Measurements from ENCODE around the gene FAM20C. TPM values are rescaled to one million over a fixed set of nuclear protein-coding genes. Genes with fewer than 3 reads are reported as not detected.

FAM20C gene
- total and polyA plus RNA-seq, 10 of the 15 experiments (the other 5 are each of a cell fraction or from before 2014, with no cell fraction given), result 0.44 TPM; not detected in 9

DNA sequence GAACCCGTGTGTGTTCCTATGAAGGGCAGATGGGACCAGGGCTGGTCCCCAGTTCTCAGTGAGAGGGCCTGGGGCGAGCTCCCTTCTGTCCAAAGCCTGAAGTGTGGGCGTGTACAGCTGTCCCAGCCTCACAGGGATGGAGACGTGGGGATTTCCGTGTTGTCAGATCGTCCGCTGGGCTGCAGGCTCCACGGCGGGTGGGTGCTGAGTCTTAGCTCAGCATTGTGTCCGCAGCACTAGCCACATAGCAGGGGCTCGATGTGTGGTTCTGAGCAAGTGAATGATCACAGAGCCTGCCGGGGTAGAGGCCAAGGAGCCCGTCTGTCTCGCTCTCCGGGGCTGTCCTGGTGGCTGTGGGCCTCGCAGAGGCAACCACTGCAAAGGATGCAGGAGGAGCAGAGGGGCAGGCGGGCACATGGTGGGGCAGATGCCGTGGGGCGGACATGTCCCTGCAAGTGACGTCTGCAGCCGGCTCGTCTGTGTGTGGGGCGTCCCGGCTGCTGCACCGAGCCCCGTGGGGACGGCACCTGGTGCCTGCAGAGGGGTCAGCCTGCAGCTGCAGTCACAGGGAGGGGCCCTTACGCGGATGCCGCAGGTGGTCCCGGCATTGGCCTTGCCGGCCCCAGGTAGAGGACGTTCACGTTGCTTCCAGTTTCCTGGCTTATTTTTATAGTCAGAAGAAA lies 30.9 kb downstream of the FAM20C start:
- intact Hi-C loops (cut with micrococcal nuclease; ENCODE audit: unreplicated experiment), result no loop called here
- FAIRE-seq, result no peak
- SMC1A ChIA-PET (ENCODE audit: uncharacterized antibody, unreplicated experiment), result no interaction called here
- CTCF ChIA-PET, result no interaction called here
- Histone ChIP-seq H3K9ac (ENCODE audit: control insufficient read depth, insufficient read depth, low read length) (no peak overlapping the region), H4K20me1 (ENCODE audit: control insufficient read depth, insufficient read depth) (no peaks in the 10 kb centered on the region), H3K36me3 (ENCODE audit: control insufficient read depth in 2 of 2, insufficient read depth in 2 of 2, low read length in 1 of 2) (no peaks in the 10 kb centered on the region), H3K27ac (ENCODE audit: control insufficient read depth, insufficient read depth) (no peak overlapping the region), H3K27me3 (replicated peaks in 1 of 2; ENCODE audit: control insufficient read depth in 2 of 2, insufficient read depth in 2 of 2, low read length in 1 of 2) (no peaks in the 10 kb centered on the region), H3K9me3 (replicated peaks; ENCODE audit: control insufficient read depth, insufficient read depth, low read length) (no peaks in the 10 kb centered on the region; the same call in 2 of the 3 replicates), H3K4me1 (ENCODE audit: control insufficient read depth, insufficient read depth, low read length) (no peaks in the 10 kb centered on the region), H3K4me3 (no peak overlapping the region), H2AFZ (ENCODE audit: control insufficient read depth, low read depth, low read length) (no peak overlapping the region), H3K79me2 (ENCODE audit: control insufficient read depth, insufficient read depth, low read length) (no peaks in the 10 kb centered on the region), H3K4me2 (ENCODE audit: control insufficient read depth, insufficient read depth) (no peak overlapping the region)
- TF ChIP-seq TCF3 (IDR thresholded peaks at IDR 0.05; ENCODE audit: borderline replicate concordance, insufficient read depth, low read depth, low read length), result no peak
- TF ChIP-seq SPI1 (IDR thresholded peaks at IDR 0.05; ENCODE audit: borderline replicate concordance, insufficient read depth, low read depth, low read length), result no peak
- TF ChIP-seq, protein P1, sequence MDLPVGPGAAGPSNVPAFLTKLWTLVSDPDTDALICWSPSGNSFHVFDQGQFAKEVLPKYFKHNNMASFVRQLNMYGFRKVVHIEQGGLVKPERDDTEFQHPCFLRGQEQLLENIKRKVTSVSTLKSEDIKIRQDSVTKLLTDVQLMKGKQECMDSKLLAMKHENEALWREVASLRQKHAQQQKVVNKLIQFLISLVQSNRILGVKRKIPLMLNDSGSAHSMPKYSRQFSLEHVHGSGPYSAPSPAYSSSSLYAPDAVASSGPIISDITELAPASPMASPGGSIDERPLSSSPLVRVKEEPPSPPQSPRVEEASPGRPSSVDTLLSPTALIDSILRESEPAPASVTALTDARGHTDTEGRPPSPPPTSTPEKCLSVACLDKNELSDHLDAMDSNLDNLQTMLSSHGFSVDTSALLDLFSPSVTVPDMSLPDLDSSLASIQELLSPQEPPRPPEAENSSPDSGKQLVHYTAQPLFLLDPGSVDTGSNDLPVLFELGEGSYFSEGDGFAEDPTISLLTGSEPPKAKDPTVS (IDR thresholded peaks at IDR 0.05; ENCODE audit: low read depth, low read length), result no peak
- no peak for TF ChIP-seq ELK1 (IDR thresholded peaks at IDR 0.05; ENCODE audit: low read depth, low read length)
- TF ChIP-seq CREB1 (IDR thresholded peaks at IDR 0.05; ENCODE audit: low read depth), result no peak
- TF ChIP-seq, protein P2, sequence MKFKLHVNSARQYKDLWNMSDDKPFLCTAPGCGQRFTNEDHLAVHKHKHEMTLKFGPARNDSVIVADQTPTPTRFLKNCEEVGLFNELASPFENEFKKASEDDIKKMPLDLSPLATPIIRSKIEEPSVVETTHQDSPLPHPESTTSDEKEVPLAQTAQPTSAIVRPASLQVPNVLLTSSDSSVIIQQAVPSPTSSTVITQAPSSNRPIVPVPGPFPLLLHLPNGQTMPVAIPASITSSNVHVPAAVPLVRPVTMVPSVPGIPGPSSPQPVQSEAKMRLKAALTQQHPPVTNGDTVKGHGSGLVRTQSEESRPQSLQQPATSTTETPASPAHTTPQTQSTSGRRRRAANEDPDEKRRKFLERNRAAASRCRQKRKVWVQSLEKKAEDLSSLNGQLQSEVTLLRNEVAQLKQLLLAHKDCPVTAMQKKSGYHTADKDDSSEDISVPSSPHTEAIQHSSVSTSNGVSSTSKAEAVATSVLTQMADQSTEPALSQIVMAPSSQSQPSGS (IDR thresholded peaks at IDR 0.05; ENCODE audit: low read length), result no peak
- no peak for TF ChIP-seq MTA3 (IDR thresholded peaks at IDR 0.05; ENCODE audit: borderline replicate concordance, low read length)
- RAD21 ChIA-PET (ENCODE audit: unreplicated experiment), result no interaction called here
- POLR2A ChIA-PET, result no interaction called here
- BruUV-seq (replicated peaks), result no TSS peak
- no peak for DNase-seq (ENCODE audit: low read depth, low spot score)
- WGBS (ENCODE audit: insufficient coverage, insufficient replicate concordance, low lambda C conversion rate, missing lambda C conversion rate), result 51% methylated on average over 34 of the region's 34 CpGs
- in situ Hi-C loops (cut with MboI), result no loop called here
- ATAC-seq, result no peak
